ENCODE data around the gene HBM.

GRCh38 chr16:164827-165538 is 795 bp upstream of the HBM start:
- TF ChIP-seq POLR2A (IDR thresholded peaks at IDR 0.05) (no peak), CTCF (IDR thresholded peaks at IDR 0.05) (no peak)
